ENCODE data around the gene TPK1.

TPK1 gene

GRCh38 chr7:144682581-144683280 lies 153.1 kb downstream of the TPK1 start:
- no peak for DNase-seq (ENCODE audit: extremely low read depth, low read depth)
- TF ChIP-seq, protein P1, sequence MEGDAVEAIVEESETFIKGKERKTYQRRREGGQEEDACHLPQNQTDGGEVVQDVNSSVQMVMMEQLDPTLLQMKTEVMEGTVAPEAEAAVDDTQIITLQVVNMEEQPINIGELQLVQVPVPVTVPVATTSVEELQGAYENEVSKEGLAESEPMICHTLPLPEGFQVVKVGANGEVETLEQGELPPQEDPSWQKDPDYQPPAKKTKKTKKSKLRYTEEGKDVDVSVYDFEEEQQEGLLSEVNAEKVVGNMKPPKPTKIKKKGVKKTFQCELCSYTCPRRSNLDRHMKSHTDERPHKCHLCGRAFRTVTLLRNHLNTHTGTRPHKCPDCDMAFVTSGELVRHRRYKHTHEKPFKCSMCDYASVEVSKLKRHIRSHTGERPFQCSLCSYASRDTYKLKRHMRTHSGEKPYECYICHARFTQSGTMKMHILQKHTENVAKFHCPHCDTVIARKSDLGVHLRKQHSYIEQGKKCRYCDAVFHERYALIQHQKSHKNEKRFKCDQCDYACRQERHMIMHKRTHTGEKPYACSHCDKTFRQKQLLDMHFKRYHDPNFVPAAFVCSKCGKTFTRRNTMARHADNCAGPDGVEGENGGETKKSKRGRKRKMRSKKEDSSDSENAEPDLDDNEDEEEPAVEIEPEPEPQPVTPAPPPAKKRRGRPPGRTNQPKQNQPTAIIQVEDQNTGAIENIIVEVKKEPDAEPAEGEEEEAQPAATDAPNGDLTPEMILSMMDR (IDR thresholded peaks at IDR 0.05; ENCODE audit: low read depth, low read length, missing control alignments) = no peak
- no peak overlapping the region for H3K4me3 ChIP-seq (replicated peaks; ENCODE audit: low read depth, low read length)

DNA sequence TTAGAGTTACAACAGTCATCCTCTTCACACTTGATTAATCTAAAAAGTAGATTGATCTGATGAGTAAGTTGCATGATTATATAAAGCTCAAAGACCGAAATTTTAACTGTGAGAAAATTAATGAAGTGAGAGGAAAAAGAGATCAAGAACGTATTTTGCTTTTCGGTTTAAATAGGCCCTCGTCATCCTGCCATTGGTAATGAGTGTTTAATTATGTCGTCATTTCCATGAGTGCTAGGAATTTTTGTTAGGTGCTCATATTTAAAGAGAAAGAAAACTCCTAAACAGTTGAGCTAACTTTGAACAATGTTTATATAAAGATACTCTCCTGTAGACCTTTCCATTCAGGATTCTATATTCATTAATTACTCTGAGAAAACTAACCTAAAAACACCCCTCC lies 159.4 kb downstream of the TPK1 start:
- H3K4me3 ChIP-seq (replicated peaks; ENCODE audit: low read depth, low read length) = no peak overlapping the region
- no peak for DNase-seq (ENCODE audit: extremely low read depth, low read depth)
- TF ChIP-seq, protein P1 (IDR thresholded peaks at IDR 0.05; ENCODE audit: low read depth, low read length, missing control alignments) = no peak

DNA sequence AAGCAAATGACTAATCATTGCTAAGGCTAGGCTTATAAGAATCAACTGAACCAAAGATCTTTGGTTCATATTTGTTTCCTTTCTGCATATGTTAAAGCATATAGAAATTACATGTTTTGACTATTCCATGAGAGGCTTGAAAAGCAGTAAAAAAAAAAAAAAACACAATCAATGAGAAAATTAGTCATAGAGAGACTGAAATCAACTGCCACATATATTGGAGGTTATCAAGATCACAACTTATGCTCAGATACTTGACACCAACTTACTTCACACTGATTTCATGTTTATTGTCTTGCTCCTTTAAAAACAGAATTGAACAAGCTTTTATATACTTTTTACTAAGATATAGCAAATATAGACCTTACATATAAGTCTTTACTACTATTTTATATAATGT lies 161.3 kb downstream of the TPK1 start:
- H3K4me3 ChIP-seq (replicated peaks; ENCODE audit: low read depth, low read length) = no peak overlapping the region
- DNase-seq (ENCODE audit: extremely low read depth, low read depth) = no peak
- TF ChIP-seq, protein P1 (IDR thresholded peaks at IDR 0.05; ENCODE audit: low read depth, low read length, missing control alignments) = no peak

GRCh38 chr7:144672869-144673268 lies 163.0 kb downstream of the TPK1 start:
- DNase-seq (ENCODE audit: extremely low read depth, low read depth) = no peak
- TF ChIP-seq, protein P1 (IDR thresholded peaks at IDR 0.05; ENCODE audit: low read depth, low read length, missing control alignments) = no peak
- no peak overlapping the region for H3K4me3 ChIP-seq (replicated peaks; ENCODE audit: low read depth, low read length)

DNA sequence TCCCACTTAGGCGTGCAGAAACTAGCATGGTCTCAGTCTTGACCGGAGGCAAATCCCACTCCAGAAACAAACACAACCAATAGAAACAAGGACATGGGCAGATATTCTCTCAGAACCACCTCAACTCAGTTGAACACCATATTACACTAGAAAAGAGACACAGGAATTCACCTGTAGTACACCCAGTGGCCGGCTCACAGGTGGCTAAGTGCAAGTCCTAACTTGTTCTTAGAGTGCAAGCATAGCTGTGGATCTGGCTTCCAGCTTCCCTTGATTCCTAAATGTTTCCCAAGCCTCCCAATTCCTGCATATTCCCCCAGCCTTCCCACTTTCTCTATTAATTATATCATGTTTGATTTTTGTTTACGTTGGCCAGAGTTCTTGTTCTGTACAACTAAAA lies 164.4 kb downstream of the TPK1 start:
- TF ChIP-seq, protein P1 (IDR thresholded peaks at IDR 0.05; ENCODE audit: low read depth, low read length, missing control alignments) = no peak
- H3K4me3 ChIP-seq (replicated peaks; ENCODE audit: low read depth, low read length) = no peak overlapping the region
- DNase-seq (ENCODE audit: extremely low read depth, low read depth) = no peak

GRCh38 chr7:144670218-144670617 lies 165.6 kb downstream of the TPK1 start:
- no peak overlapping the region for H3K4me3 ChIP-seq (replicated peaks; ENCODE audit: low read depth, low read length)
- TF ChIP-seq, protein P1 (IDR thresholded peaks at IDR 0.05; ENCODE audit: low read depth, low read length, missing control alignments) = no peak
- DNase-seq (ENCODE audit: extremely low read depth, low read depth) = no peak

DNA sequence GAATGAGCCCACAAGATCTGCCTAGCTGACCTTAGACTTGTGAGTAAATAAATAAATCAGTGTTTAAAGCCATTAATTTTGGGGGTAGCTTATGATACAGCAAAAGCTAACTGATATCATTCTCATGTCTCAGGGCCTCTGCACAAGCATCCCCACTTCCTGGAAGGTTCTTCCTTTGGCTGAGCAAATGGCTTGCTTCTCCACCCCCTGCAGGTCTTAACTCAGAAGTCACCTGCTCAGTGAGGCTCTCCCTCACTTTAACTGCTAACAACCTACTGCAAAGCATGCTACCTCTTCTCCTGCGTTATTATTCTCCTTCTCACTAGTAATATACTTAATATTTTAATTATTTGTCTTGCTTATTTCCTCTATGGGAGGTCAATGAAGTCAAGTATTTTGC lies 167.3 kb downstream of the TPK1 start:
- DNase-seq (ENCODE audit: extremely low read depth, low read depth) = no peak
- TF ChIP-seq, protein P1 (IDR thresholded peaks at IDR 0.05; ENCODE audit: low read depth, low read length, missing control alignments) = no peak

More for the DNA sequence above, 167.3 kb downstream of the TPK1 start:
- H3K4me3 ChIP-seq (replicated peaks; ENCODE audit: low read depth, low read length) = no peak overlapping the region

All from HFF-Myc (cell line).